NB4 (cell line): ENCODE data around the gene DAP.

Experiments used
- POLR2A ChIP-seq: IDR thresholded peaks from 2 replicates; pipeline ENCODE4 v1.6.1; 2011; ENCODE audit warnings: mild to moderate bottlenecking; ENCODE audit not compliant: insufficient read length; ENCODE audit errors: extremely low read depth
- TF ChIP-seq, protein P1 (sequence below): IDR thresholded peaks from one replicate; pipeline ENCODE4 v1.5.1; 2012; ENCODE audit warnings: low read depth, low read length
- TF ChIP-seq, protein P2 (sequence below): IDR thresholded peaks from 2 replicates; pipeline ENCODE4 v1.6.1; 2011; ENCODE audit warnings: low read depth, low read length

DNA sequence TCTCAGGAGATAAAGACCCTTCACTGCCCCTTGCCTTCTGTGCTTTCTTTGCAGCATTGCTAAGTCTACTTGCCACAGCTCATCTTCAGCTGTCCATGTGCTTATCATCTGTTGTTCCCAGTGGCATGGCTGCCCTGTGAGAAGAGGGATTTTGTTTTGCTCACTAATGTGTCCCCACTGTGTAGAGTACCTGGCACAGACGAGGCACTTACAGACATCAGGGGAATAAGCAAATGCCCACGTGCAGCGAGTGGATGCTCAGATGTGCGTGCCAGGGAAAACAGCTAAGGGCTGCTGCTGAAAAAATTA, 31.0 kb downstream of the DAP start:
- TF ChIP-seq, protein P1, sequence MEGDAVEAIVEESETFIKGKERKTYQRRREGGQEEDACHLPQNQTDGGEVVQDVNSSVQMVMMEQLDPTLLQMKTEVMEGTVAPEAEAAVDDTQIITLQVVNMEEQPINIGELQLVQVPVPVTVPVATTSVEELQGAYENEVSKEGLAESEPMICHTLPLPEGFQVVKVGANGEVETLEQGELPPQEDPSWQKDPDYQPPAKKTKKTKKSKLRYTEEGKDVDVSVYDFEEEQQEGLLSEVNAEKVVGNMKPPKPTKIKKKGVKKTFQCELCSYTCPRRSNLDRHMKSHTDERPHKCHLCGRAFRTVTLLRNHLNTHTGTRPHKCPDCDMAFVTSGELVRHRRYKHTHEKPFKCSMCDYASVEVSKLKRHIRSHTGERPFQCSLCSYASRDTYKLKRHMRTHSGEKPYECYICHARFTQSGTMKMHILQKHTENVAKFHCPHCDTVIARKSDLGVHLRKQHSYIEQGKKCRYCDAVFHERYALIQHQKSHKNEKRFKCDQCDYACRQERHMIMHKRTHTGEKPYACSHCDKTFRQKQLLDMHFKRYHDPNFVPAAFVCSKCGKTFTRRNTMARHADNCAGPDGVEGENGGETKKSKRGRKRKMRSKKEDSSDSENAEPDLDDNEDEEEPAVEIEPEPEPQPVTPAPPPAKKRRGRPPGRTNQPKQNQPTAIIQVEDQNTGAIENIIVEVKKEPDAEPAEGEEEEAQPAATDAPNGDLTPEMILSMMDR: no peak
- TF ChIP-seq POLR2A: no peak
- TF ChIP-seq, protein P2, sequence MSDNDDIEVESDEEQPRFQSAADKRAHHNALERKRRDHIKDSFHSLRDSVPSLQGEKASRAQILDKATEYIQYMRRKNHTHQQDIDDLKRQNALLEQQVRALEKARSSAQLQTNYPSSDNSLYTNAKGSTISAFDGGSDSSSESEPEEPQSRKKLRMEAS: no peak; the same call in 1 of the 2 replicates
